AG10803 (cell line): ENCODE measurements around the gene GCNT3.

Experiments
- DNase-seq: peaks from one replicate; pipeline ENCODE4 v3.0.0; 2010; ENCODE audit warnings: low read depth
- H3K4me3 ChIP-seq: 2 replicates; pipeline ENCODE4 v1.5.1; 2011; ENCODE audit warnings: mild to moderate bottlenecking, low read length, control low read depth
- TF ChIP-seq, protein P1 (sequence below): conservative IDR thresholded peaks from 2 replicates; pipeline ENCODE4 v1.5.1; 2011; ENCODE audit warnings: mild to moderate bottlenecking, low read length, control low read depth, inconsistent platforms

Gene GCNT3

DNA sequence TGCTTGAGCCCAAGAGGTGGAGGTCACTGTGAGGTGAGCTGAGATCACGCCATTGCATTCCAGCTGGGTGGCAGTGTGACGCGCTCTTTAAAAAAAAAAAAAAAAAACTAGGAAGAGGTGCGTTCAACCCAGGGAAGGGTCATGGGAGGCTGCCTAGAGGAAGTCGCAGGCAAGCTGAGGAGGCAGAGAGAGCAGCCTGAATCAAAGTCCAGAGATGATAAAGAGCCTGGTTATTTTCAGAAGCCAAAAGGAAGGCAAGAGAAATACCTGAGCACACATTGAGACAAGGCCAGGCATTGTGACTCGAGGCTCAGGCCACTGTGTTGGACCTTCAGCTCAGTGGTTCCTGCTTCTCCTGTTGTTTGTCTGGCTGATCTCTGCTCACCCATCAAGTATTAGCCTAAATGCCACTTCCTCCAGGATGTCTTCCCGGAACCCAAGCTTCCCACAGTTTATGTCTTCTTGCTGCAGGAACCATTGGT, 16.1 kb upstream of the GCNT3 start:
- no peak overlapping the region for H3K4me3 ChIP-seq
- no peak for DNase-seq
- TF ChIP-seq, protein P1, sequence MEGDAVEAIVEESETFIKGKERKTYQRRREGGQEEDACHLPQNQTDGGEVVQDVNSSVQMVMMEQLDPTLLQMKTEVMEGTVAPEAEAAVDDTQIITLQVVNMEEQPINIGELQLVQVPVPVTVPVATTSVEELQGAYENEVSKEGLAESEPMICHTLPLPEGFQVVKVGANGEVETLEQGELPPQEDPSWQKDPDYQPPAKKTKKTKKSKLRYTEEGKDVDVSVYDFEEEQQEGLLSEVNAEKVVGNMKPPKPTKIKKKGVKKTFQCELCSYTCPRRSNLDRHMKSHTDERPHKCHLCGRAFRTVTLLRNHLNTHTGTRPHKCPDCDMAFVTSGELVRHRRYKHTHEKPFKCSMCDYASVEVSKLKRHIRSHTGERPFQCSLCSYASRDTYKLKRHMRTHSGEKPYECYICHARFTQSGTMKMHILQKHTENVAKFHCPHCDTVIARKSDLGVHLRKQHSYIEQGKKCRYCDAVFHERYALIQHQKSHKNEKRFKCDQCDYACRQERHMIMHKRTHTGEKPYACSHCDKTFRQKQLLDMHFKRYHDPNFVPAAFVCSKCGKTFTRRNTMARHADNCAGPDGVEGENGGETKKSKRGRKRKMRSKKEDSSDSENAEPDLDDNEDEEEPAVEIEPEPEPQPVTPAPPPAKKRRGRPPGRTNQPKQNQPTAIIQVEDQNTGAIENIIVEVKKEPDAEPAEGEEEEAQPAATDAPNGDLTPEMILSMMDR = no peak

DNA sequence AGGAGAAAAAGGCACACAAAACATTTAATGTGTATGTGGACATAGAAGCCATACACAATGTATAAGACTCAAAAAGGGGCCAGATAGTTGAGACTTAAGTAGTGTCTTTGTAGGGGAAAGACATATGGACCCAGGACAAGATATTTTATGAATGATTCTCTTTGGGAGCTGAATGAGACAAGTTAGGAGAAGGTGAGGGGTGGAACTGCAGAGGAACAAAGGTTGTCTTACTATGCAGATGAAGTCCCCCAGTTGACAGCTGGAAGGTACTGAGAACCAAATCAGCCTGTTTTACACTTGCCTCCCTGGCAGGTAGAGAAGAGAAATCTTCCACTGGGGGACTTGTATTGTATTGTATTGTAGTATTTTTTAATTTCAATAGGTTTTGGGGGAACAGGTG, 14.9 kb upstream of the GCNT3 start:
- TF ChIP-seq, protein P1 = no peak
- no peak overlapping the region for H3K4me3 ChIP-seq
- no peak for DNase-seq

DNA sequence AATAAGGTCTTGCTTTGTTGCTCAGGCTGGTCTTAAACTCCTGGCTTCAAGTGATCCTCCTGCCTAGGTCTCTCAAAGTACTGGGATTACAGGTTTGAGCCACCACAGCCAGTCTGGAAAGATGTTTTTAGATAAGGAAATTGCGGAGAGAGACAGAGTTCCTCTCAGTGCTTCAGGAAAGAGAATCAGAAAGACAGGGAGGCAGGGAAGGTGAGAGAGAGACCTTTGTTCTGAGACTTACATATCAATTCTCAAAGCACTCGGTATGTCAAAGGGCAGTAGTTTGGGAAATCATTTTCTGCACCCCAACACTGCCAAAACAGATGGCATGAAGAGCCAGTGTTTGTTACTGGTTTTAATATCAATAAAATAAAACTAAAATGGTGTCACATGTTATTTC, 13.1 kb upstream of the GCNT3 start:
- no peak overlapping the region for H3K4me3 ChIP-seq
- TF ChIP-seq, protein P1 = no peak
- DNase-seq = no peak

DNA sequence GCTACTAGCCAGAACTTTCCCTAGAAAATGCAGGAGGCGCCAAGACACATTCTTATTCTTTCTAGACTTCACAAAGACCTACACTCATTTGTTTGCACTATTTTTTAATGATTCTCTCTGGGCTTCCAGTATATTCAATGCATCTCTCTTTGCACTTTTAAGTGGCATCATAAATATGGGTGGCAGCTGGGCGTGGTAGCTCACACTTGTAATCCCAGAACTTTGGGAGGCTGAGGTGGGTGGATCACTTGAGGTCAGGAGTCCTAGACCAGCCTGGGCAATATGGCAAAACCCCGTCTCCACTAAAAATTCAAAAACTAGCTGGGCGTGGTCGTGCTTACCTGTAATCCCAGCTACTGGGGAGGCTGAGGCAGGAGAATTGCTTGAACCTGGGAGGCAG, 5.6 kb upstream of the GCNT3 start:
- TF ChIP-seq, protein P1 = no peak
- no peak for DNase-seq
- H3K4me3 ChIP-seq = no peak overlapping the region

DNA sequence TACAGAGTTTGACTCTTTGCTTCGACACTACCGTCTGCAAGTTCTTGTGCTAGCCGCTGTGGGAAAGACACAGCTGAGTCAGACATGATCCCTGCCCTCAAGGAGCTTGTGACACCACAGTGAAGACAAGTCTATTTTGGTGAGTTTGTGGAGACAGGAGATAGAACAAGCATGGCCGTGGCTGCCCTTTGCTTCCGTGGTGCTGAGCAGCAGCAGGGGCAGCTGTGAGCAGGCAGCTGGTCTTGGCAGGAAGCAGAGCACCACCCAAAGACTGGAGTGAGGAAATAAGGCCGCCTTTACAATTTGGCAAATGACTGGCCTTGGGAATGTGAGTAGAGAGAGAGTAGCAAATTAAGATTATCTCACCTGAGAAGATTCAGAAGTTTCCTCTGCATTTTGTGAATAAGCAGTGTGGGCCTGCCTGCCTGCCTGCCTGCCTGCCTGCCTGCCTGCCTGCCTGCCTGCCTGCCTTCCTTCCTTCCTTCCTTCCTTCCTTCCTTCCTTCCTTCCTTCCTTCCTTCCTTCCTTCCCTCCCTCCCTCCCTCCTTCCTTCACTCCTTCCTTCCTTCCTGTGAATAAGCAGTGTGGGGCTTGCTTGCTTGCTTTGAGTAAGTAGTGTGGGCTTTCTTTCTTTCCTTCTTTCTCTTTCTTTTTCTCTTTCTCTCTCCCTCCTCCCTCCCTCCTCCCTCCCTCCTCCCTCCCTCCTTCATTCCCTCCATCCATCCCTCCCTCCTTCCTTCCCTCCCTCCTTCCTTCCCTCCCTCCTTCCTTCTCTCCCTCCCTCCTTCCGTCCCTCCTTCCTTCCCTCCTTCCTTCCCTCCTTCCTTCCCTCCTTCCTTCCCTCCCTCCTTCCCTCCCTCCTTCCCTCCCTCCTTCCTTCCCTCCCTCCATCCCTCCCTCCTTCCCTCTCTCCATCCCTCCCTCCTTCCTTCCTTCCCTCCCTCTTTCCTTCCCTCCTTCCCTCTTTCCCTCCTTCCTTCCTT, 1.6 kb upstream of the GCNT3 start:
- no peak for DNase-seq
- no peak overlapping the region for H3K4me3 ChIP-seq
- TF ChIP-seq, protein P1 = no peak

DNA sequence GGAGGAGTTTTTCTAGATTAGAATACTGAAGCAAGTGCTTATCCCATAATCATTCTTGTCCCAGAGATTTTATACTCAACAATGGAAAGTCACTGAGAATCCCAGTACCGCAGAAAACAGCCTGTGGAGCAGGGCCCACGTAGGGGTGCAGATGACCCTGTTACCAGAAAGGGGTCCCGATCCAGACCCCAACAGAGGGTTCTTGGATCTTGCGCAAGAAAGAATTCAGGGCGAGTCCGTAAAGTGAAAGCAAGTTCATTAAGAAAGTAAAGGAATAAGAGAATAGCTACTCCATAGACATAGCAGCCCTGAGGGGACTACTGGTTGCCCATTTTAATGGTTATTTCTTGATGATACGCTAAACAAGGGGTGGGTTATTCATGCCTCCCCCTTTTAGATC, 2.6 kb downstream of the GCNT3 start:
- TF ChIP-seq, protein P1 = no peak
- no peak overlapping the region for H3K4me3 ChIP-seq
- no peak for DNase-seq

DNA sequence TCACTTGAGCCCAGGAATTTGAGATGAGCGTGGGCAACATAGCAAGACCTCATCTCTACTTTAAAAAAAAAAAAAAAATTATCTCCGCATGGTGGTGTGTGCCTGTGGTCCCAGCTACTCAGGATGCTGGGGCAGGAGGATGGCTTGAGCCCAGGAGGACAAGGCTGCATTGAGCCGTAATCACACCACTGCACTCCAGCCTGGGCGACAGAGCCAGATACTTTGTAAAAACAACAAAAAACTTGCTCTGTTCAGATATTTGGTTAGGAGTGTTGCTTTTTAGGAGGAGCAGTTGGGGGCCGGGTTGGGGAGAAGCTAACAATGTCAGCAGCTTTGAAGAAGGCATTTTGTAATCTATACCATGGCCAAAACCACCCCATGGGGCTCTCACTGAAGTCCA, 4.1 kb downstream of the GCNT3 start:
- TF ChIP-seq, protein P1 = no peak
- no peak overlapping the region for H3K4me3 ChIP-seq
- no peak for DNase-seq
